GM21786 (cell line): ENCODE measurements around the gene FBXL13.
"Not testable (repeated sequence)": the region's sequence is repeated elsewhere in the genome, so short reads cannot be mapped to it uniquely, and the experiment has no call there.

ENCODE experiments used
- ATAC-seq: cut with Tn5 transposase; IDR thresholded peaks from one replicate; pipeline ENCODE4 v1.9.1; 2021; ENCODE audit not compliant: unreplicated experiment

Gene FBXL13

DNA sequence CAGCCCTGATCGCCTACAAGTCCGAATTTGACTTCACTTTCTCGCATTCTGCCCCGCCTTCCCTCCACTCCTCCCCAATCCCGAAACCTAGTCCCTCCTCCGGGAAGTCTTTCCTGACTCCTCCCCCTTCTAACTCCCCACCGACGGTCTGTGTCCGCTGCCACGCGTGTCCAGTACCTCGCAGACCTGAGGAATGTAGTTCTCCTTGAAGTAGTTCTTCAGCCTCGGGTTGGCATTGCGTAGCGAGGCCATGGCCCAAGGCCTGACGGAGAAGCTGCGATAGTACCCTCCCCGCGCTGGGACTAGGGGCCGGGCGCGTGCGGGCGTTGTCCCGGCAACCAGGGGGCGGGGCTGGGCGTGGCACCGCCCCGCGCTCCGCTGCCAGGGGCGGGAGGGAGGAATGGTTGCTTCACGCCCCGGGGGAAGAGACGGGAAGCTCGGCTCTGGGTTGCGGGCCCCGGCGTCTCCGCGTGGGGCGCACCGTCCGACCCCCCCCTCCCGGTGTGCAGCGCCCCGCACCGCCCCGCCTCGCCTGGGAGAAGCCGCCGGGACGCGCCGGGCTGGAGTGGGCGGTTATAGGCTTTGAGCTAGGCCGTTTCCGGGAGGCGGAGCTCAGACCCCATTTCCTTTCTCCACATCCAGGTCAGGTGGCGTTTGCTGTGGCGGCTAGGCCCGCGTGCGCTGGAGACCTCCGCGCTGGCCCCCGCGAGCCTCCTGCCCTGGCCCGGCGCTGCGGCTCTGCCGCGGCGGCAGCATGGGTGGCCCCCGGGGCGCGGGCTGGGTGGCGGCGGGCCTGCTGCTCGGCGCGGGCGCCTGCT is at the start of gene FBXL13, which contains the start of gene ARMC10:
TSS of gene FBXL13 (minus strand) at position 278 of the 818 bp plus-strand sequence.
TSS of gene ARMC10 (plus strand) at position 622 of the 818 bp plus-strand sequence. CDS start at position 755, 133 bp downstream.
- ATAC-seq: peak; percentile 87

DNA sequence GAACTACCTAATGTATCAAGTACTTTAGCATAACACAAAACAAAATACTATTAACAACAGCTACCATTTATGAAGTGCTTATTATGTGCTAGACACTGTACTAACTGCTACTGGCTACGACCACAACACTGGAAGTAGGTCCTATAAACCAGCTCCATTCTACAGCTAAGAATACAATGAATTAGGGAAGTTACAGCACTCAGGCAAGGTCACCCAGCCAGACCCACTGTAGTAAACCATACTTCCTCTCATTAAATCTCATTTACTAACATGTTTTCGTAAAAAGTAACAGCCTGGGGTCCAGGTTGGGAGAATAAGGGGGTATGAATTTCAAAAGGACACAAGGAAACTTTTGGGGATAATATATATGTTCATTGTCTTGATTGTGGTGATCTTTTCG is 48.9 kb upstream of the FBXL13 start:
- ATAC-seq: no peak

DNA sequence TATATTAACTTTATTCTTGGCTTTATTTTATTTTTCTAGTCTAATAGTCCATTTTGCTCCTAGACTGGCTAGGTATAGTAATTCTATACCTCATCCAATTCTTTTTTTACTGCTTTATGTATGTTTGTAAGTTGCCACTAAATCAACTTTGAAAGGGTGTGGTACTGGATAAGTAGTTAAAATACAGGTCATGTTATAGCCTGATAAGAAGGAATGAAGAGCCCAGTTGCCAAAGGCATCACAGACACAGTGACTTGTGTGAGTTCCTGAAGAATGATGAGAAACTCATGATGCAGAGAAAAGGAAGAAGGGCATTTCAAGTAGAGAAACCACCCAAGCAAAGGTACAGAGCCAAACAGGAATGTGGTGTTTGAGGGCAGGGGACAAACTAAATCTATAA is 47.0 kb upstream of the FBXL13 start:
- no peak for ATAC-seq

DNA sequence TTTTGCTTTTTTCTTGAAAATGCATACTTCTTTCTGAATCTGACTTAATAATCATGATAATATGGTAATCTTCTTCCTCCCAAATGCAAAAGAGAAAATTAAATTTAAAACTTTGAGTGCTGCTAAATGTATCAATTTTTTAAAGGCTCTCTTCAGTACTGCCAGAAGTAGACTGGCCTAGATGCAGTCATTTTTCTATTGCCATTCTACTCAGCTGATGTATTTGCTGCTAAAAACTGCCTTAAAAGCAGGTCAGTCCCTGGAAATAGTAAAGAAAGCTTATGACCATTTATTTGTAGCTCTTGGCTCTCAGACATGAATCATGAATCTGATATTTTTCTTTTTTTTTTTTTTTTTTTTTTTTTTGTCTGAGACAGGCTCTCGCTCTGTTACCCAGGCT is 45.8 kb upstream of the FBXL13 start:
- ATAC-seq: no peak

DNA sequence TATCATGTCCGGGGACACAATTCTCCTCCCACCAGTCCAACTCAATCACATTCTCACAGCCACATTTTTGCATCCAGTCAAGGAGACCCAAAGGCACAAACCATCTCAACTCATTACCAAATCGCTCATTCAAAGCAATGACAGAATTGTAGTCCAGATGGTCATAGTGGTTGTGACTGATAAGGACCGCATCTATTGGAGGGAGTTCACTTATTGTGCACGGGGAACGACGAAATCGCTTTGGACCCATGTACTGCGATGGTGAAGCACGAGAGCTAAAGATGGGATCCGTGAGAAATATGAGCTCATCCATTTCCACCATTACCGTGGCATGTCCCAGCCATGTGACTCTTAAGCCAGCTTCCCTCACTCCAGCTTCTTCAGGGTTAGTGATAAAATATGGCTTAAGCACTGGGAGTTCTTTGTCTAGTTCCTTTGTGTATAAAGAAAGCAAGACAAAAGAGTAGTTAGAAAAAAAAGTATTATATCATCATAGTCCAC is 45.2 kb upstream of the FBXL13 start:
- ATAC-seq: no peak

DNA sequence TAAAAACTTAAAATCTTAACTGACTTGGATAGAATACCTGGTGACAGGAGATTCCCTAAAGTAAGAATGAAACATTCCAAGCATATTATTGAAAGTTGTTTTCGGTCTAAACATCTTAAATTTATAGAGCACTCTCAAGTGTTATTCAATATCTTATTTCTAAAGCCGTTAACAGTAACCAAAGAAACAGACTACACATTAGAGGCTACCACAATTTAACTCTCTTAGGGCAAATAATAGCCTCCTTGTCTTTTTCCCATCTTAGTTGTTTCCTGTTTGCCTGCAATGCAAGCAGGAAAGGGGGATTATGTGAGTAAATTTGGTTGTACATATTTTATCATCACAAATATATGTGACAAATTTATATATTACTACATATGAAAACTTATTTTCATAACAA is 42.9 kb upstream of the FBXL13 start:
- ATAC-seq: no peak

DNA sequence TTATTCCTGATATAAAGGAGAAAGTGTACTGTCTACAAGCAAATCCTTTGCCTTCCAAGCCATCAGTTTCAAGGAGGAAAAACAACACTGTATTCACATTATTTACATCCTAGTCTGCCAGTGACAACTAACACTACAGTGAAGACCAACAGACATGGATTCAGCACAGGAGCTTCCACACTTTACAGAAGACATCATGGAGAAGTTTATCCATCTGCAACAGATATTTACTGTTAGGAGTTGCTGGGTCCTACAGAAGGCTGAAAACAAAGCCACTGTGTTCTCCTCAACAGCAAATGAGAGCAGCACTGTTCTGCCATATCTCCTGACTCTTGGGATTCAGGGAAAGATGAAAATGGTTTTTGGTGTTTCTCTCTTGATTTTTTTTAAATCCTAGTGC is 42.4 kb upstream of the FBXL13 start:
- no peak for ATAC-seq

DNA sequence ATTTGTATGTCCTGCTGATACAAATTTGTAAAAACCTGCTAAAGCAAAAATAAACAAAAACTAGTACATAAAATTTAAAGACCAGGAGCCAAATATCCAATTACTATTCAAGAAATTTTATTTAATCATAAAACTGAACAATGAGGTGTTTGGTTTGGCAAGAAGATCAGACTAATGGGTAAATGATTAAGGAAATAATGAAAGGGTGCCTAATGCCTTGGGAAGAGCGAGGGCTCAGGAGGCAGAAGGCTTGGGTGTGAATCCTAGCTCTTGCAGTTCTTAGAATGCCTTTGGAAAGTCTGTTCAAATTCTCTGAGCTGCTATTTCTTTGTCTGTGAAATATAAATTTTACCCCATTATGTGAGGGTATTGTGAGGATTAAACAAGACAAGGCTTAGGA is 41.9 kb upstream of the FBXL13 start:
- ATAC-seq: no peak

DNA sequence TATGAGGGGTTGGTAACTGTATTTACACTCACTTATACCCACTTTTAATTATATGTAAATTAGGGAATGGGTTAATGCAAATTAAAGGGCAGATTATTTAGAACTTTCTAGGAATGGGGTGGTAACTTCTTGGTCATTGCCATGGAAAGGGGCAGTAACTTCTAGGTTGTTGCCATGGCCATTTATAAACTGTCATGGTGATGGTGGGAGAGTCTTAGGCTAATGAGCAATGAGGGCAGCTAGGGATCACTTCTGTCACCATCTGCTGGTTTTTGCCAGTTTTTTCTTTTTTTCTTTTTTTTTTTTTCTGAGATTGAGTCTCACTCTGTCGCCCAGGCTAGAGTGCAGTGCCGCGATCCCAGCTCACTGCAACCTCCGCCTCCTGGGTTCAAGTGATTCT is 41.2 kb upstream of the FBXL13 start:
- ATAC-seq: no peak

DNA sequence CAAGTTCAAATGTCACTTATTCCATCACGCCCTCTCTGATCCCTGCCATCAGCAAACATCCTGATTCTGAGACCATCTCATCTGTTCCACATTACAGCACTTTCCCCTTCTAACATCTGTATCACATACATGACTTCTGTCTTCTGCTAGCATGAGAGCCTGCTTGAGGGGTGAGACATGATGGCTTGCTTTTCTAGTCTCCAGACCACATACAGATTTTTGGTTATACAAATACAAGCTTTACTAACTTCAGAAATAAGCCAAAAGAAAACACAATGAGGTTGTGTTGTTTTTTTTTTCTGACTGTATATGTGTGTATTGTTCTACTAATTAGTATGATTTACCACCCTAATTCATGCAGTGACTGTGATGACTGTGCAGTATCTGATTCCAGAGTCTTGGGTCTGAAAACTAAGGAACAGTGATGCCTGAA is 40.0 kb upstream of the FBXL13 start:
- no peak for ATAC-seq

DNA sequence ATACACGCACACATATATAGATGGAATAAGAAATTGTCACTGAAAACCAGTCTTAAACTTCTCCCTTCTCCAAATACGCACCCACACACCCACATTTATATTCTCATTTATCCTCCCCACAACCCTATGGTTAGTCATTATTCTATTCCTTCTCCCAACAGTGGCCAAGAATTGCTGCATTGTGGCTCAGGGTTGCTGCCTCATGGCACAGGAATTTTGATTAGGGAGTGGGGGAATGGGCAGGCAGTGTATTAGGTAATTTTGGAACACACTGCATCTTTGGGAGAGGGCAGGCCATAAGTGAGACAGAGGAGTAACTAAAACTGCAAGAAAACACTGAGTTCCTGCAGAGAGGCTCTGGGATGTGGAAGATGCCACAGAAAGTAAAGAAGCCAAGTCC is 38.6 kb upstream of the FBXL13 start:
- no peak for ATAC-seq

DNA sequence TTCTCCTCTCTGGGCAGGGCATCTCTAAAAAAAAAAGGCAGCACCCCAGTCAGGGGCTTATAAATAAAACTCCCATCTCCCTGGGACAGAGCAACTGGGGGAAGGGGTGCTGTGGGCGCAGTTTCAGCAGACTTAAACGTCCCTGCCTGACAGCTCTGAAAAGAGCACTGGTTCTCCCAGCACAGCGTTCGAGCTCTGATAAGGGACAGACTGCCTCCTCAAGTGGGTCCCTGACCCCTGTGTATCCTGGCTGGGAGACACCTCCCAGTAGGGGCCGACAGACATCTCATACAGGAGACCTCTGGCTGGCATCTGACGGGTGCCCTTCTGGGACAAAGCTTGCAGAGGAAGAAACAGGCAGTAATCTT is 32.1 kb upstream of the FBXL13 start:
- ATAC-seq: not testable (repeated sequence)

DNA sequence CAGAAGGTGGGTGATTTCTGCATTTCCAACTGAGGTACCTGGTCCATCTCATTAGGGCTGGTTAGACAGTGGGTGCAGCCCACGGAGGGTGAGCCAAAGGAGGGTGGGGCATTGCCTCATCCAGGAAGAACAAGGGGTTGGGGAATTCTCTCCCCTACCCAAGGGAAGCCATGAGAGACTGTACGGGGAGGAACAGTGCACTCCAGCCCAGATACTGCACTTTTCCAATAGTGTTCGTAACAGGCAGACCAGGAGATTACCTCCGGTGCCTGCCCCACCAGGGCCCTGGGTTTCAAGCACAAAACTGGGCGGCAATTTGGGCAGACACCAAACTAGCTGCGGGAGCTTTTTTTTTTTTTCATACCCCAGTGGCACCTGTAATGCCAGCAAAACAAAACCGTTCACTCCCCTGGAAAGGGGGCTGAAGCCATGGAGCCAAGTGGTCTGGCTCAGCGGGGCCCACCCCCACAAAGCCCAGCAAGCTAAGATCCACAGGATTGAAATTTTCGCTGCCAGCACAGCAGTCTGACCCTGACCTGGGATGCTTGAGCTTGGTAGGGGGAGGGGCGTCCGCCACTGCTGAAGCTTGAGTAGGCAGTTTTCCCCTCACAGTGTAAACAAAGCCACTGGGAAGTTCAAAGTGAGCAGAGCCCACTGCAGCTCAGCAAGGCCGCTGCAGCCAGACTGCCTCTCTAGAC is 31.6 kb upstream of the FBXL13 start:
- no peak for ATAC-seq

DNA sequence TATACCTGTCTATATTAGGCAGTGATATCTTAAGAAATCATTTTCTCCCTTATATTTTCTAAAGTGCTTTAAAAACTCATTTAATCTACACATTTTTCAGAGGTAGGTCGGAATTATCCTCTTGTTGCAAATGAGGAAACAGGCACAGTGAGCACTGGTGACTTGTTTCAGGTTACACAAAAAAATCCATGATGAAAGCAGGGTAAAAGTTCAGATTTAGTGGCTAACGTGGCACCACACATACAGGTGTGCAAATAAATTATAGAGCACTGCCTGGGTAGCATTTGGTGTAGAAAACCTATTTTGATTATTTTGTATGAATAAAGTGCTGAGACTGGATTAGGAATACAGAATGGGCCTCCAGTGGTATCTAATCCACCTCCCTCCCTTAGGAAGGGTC is 26.9 kb upstream of the FBXL13 start:
- ATAC-seq: no peak

DNA sequence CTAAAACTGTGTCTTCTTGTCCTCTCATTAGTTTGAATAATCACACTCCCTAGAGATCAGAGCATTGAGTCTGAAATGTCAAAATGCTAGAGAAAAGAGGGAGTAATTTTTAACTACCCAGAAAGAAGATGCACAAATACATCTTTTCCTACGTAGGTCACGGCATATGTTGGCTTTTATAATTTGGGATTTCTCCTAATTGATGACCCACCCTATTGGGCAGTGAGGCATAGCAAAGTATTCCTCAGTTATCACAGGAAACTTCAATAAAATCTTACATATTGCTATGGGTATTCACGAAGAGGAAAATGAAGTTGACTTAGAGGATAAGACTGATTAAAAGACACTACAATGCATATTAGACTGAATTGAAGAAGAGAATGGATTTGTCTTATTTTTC is 25.8 kb upstream of the FBXL13 start:
- ATAC-seq: no peak

DNA sequence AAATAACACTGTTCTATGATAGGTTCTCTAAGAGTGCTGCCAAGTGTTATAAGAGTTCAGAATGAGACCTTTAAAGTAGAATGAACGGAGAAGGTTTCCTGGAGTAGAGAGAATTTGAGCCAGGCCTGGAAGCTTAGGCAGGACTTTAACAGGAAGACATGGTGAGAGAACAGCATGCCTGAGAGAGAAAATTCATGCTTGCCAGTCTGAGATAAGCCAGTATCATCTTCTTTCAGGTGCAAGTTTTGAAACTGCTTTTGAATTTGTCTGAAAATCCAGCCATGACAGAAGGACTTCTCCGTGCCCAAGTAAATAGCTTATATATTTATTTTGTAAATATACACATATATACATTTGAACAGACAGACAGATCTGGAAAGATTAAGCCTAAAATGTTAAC is 22.4 kb upstream of the FBXL13 start:
- no peak for ATAC-seq

DNA sequence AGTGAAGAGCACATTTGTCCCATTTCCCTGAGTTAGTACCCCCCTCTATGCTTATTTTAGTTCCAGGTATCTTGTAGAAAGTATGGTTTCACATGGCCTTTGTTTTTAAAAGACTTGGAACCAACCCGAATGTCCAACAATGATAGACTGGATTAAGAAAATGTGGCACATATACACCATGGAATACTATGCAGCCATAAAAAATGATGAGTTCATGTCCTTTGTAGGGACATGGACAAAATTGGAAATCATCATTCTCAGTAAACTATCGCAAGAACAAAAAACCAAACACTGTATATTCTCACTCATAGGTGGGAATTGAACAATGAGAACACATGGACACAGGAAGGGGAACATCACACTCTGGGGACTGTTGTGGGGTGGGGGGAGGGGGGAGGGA is 21.0 kb upstream of the FBXL13 start:
- ATAC-seq: not testable (repeated sequence)

DNA sequence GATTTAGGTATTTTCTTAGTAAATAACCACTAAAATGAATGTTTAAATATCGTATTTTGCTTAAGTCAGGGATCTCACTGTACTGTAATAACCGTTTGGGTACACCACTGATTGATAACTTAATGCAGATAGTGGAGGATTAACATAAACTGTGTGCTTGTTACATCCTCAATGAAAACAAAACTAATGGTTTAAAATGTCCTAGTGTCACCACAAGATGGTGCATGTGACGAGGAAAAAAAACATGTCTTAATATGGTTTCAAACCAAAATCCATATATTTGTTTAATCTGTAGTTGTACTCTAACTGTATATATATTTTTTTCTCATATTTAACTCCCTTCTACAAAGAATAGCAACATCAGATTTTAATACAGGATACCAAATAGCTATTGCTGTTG is 19.5 kb upstream of the FBXL13 start:
- ATAC-seq: no peak

DNA sequence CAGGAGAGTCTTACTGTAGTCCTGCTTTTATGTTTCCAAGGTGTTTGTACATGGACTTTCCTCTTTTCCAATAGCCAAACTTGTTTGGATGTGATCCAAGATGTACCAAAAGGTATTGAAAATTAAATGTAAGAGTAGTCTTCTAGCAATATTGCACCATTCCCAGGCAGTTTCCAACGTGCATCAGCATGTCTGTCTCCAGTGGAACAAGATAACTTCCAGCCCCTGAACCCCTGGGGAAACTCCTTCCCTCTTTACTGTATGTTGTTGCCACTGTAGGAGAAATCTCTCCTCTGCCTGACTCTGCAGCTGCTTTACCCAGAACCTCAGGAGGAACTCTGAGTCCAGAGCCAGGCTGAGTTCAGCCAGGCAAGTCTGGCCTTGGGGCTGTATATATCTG is 18.8 kb upstream of the FBXL13 start:
- no peak for ATAC-seq

DNA sequence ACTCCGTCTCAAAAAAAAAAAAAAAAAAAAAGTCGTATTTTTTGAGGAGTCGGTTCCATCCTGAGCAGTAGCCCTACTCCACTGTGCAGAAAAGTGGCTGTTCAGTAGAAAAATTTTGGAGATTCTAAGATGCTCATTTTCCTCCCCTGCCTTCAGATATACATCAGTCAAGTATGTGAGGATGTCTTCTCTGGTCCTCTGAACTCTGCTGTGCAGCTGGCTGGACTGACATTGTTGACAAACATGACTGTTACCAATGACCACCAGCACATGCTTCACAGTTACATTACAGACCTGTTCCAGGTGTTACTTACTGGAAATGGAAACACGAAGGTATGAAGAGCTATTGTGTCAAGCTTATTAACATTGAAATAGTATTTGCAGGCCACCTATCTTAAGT is 17.7 kb upstream of the FBXL13 start:
- ATAC-seq: not testable (repeated sequence)

DNA sequence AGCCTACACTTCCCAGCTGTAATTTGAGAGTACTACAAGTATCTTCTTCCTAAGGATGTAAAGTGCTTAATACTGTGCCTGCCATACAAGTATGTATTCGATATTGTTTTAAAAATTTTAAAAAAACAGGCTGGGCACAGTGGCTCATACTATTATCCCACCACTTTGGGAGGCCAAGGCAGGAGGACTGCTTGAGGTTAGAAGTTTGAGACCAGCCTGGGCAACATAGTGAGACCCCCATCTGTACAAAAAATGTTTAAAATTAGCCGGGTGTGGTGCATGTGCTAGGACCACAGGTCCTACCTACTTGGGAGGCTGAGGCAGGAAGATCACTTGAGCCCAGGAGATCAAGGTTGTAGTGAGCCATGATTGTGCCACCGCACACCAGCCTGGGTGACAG is 8.6 kb upstream of the FBXL13 start:
- ATAC-seq: no peak

DNA sequence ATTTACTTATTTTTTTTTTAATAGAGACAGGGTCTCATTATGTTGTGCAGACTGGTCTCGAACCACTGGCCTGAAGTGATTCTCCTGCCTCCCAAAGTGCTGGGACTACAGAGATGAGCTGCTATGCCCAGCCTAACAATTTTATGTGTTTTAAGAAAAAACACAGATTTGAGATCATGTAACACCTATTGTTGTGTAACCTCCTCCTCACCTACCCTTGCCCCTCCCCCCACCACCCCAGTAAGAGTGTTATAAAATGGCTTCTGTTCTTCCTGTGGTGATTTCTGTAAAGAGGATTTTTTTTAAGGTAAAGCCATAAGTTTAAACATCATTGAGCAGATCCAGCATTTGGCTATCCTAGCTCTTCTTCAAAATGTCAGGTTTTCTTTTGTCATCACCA is 7.9 kb upstream of the FBXL13 start:
- ATAC-seq: no peak
